Measurements from ENCODE around the gene FAM118B.
"Not testable (repeated sequence)": the region's sequence is repeated elsewhere in the genome, so short reads cannot be mapped to it uniquely, and the experiment has no call there.

FAM118B gene

GRCh38 chr11:126217491-126217890 lies 5.9 kb downstream of the FAM118B start:
- no peak for DNase-seq (ENCODE audit: low read depth in 2 of 2)

GRCh38 chr11:126219547-126219946 lies 8.0 kb downstream of the FAM118B start:
- DNase-seq (ENCODE audit: low read depth in 2 of 2): no peak

DNA sequence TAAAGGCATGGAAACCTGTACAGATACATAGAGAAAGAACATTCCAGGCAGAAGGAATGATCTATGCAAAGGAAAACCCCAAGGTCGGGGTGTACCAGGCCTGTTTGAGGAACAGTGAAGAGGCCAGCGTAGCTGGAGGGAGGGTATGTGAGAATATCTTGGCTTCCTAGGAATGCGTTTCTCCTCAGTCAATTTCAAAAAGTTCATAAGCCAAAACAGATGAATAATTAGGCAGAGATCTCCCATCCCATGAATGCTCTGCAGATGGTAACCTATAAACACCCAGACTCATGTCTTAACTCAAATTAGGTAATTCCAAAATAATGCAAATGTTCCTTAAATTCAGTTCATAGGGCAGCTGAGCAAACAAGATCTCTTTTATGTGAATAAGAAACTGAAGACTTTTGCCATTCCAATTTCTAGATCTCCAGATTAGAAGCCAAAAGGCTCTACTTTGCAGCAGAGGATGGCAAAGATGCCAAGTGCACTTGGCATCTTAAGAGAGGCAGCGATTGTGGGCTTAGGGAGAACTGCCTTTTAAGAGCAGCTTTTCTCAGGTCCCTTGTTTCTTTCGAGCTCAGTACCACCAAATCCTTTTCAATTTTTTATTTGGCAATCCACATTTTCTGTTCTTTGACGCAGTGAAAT lies 13.2 kb downstream of the FAM118B start:
- no peak for DNase-seq (ENCODE audit: low read depth in 2 of 2)

DNA sequence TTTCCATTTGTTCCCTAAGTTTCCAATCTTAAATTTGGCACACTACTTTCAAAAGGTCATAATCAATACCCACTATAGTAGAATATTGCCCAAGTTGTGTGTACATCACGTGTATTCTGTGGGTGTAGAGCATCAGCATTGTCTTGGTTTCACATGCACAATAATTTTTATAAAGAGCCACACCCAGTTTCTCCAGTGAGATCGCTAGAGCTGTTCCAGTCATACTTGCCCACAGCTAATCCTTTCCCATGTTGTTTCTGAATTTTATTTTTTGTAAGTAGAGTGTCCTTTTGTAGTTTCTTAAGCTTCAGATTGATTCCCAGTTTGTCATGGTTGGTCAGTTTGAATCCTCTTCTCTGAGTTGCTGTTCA lies 13.7 kb downstream of the FAM118B start:
- no peak for DNase-seq (ENCODE audit: low read depth in 2 of 2)

DNA sequence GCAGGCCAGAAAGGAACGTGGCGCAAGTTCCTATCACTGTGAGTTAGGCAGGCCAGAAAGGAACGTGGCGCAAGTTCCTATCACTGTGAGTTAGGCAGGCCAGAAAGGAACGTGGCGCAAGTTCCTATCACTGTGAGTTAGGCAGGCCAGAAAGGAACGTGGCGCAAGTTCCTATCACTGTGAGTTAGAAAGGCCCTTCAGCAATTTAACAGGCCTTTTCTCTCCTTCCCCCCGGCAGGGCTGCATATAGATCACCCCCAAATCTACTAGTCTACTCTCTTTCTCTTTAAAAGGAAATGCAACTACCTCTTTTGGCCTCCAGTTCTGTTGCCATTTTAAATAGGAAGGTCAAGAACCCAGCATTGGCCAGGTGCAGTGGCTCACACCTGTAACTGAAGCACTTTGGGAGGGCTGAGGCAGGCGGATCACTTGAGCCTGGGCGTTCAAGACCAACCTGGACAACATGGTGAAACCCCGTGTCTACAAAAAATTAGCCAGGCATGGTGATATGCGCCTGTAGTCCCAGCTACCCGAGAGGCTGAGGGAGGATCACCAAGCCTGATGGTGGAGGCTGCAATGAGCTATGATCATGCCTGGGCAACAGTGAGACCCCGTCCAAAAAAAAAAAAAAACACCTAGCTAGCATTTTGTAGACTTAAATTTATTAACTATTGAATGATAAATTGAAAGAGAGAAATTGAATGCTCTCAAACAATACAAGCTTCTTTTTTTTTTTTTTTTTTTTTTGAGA lies 14.9 kb downstream of the FAM118B start:
- no peak for DNase-seq (ENCODE audit: low read depth in 2 of 2)

- DNase-seq (ENCODE audit: low read depth in 2 of 2): no peak
These were observed 18.4 kb downstream of the FAM118B start for GRCh38 chr11:126229858-126230540.

GRCh38 chr11:126231725-126232459 lies 20.3 kb downstream of the FAM118B start:
- no peak for DNase-seq (ENCODE audit: low read depth in 2 of 2)

DNA sequence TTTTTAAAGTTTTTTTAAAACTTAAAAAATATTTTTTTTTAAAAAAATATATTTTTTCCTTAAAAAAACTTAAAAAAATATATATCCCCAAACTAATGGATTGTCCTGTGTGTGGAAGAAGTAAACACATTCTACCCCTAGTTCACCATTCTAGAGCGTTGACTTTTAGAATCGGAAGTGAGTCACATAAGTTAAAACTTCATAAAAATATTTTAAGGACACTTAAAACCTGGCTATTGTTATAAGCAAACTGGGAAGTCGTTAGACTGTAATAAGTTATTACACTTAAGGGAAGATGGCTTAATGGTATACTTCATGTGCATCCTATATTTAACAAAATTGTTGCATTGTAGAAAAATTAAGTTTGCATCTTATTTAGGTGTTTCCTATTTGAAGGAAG lies 21.1 kb downstream of the FAM118B start:
- no peak for DNase-seq (ENCODE audit: low read depth in 2 of 2)

GRCh38 chr11:126233391-126233790 lies 21.8 kb downstream of the FAM118B start:
- no peak for DNase-seq (ENCODE audit: low read depth in 2 of 2)

GRCh38 chr11:126246636-126247035 lies 35.1 kb downstream of the FAM118B start:
- no peak for DNase-seq (ENCODE audit: low read depth in 2 of 2)

GRCh38 chr11:126253265-126253664 lies 41.7 kb downstream of the FAM118B start:
- no peak for DNase-seq (ENCODE audit: low read depth in 2 of 2)

GRCh38 chr11:126254819-126255218 lies 43.2 kb downstream of the FAM118B start:
- DNase-seq (ENCODE audit: low read depth in 2 of 2): no peak

GRCh38 chr11:126255507-126255906 lies 43.9 kb downstream of the FAM118B start:
- not testable (repeated sequence) for DNase-seq (ENCODE audit: low read depth in 2 of 2)

DNA sequence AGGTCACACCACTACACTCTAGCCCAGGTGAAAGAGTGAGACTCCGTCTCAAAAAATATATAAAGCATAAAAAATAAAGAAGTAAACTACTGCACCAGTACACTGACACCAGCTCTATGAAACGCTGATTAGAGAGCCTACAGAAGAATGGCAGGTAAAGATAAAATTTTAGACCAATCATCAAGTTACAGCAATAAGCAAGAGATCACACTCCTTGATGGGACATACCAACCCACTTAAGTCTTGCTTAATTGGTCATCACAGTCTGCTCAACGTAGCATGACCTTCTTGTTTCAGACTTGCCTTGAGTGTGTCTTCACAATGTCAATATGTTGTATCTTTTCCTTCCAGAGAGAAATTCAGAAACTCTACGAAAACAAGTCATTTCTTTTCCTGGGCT lies 44.6 kb downstream of the FAM118B start:
- no peak for DNase-seq (ENCODE audit: low read depth in 2 of 2)

DNA sequence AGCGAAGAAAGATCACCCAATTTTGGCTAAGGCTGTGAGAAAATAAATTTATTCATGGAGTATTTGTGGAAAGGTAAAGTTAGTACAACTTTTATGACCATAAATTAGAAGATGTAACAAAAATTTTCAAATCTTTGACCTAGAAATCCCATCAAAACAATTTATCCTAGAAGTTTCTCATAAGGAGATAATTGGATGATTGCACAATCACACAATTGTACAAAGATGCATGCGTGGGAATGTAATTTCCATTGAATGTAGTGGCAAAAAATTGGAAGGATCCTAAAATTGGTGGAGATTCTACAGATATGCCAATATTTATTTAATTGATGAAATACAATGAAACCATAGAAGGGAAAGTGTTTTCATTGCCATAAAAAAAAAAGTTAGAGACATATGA lies 45.6 kb downstream of the FAM118B start:
- no peak for DNase-seq (ENCODE audit: low read depth in 2 of 2)

- DNase-seq (ENCODE audit: low read depth in 2 of 2): no peak
These were observed 46.2 kb downstream of the FAM118B start for GRCh38 chr11:126257764-126258163.

GRCh38 chr11:126262216-126262615 lies 50.6 kb downstream of the FAM118B start:
- no peak for DNase-seq (ENCODE audit: low read depth in 2 of 2)

DNA sequence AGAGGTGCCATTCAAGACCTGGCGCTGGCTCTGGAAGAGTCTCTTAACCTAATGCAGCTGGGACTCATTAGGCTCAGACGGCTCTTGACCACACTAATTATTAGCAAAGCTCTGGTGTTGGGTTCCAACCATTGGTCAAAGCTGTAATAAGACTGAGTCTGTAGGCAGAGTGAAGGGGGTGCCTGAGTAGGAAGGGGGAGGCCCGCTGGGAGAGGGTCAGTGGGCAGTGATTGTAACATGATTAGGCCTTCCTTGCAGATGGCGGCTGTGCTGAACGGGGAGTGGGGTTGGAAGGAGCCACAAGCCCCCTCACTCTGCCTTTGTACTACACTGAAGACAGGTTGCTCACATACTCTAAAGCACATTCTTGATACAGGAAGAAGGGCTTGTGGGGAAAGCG lies 51.9 kb downstream of the FAM118B start:
- DNase-seq (ENCODE audit: low read depth in 2 of 2): no peak

GRCh38 chr11:126265811-126266210 lies 54.2 kb downstream of the FAM118B start:
- DNase-seq (ENCODE audit: low read depth in 2 of 2): no peak

DNA sequence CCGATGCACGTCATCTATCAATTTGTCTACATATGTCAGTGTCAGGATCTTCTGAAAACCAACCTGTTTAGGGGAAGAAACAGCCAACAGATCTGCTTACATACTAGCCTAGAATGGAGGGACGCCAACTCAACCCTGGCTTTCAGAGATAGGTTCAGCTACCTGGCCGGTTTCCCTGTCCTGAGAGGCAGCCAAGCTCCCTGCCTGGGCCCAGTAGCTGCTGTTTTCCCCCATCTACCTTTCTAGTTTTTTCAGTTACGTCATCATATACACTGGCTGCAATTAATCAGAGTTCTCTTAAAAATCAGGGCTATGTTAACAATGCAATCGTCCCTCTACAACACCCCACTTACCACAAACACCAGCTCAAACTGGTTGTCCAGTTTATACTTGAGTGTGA lies 56.1 kb downstream of the FAM118B start:
- DNase-seq (ENCODE audit: low read depth in 2 of 2): no peak

DNA sequence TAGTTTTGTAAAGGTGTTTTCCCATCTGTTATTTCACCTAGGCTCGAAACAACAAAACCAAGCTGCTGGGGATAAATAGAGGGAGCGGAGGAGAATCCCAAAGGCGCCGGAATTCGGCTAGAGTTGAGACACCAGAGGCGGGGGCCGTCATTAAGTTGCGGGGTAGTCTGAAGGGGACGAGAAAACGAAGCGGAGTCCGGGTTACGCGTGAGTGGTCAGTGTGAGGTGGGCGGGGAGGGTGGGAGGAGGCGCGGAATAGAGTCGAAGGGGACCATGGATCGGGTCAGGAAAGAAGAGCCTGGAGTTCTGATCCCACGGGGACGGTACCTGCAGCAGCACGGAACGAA lies 56.8 kb downstream of the FAM118B start:
- no peak for DNase-seq (ENCODE audit: low read depth in 2 of 2)

Measured in stimulated activated CD8-positive, alpha-beta memory T cell treated with anti-CD3 and anti-CD28 coated beads, Interleukin-2, amount 100 ng/mL, for 48 hours (primary cell).